ENCODE results near the gene CACNA1G.

The CACNA1G gene

GRCh38 chr17:50532452-50533024 is 28.0 kb upstream of the CACNA1G start, which contains the start of gene EPN3:
Gene EPN3 (plus strand): TSS chr17:50532735. CDS start chr17:50536557, 3,822 bp downstream.
- DNase-seq (ENCODE audit: low read depth in 2 of 2) = no peak
- H3K4me3 ChIP-seq (replicated peaks in 1 of 2; ENCODE audit: low read depth in 2 of 2, low read length in 2 of 2) = no peak within 1 kb of the TSS
- no peak for TF ChIP-seq CTCF (IDR thresholded peaks at IDR 0.05; ENCODE audit: low read depth, low read length)

GRCh38 chr17:50533185-50533584 is 27.3 kb upstream of the CACNA1G start:
- TF ChIP-seq CTCF (IDR thresholded peaks at IDR 0.05; ENCODE audit: low read depth, low read length) = no peak
- DNase-seq (ENCODE audit: low read depth in 2 of 2) = no peak
- no peak overlapping the region for H3K4me3 ChIP-seq (replicated peaks in 1 of 2; ENCODE audit: low read depth in 2 of 2, low read length in 2 of 2)

GRCh38 chr17:50533720-50534148 is 26.8 kb upstream of the CACNA1G start:
- TF ChIP-seq CTCF (IDR thresholded peaks at IDR 0.05; ENCODE audit: low read depth, low read length) = no peak
- DNase-seq (ENCODE audit: low read depth in 2 of 2) = peak in 1 of 2 donors; percentile 74
- H3K4me3 ChIP-seq (replicated peaks in 1 of 2; ENCODE audit: low read depth in 2 of 2, low read length in 2 of 2) = no peak overlapping the region

- H3K4me3 ChIP-seq (replicated peaks in 1 of 2; ENCODE audit: low read depth in 2 of 2, low read length in 2 of 2) = no peak overlapping the region
- TF ChIP-seq CTCF (IDR thresholded peaks at IDR 0.05; ENCODE audit: low read depth, low read length) = peak; percentile 29
- DNase-seq (ENCODE audit: low read depth in 2 of 2) = no peak
These were observed 26.1 kb upstream of the CACNA1G start for GRCh38 chr17:50534222-50534978.

GRCh38 chr17:50534979-50535326 is 25.6 kb upstream of the CACNA1G start:
- no peak overlapping the region for H3K4me3 ChIP-seq (replicated peaks in 1 of 2; ENCODE audit: low read depth in 2 of 2, low read length in 2 of 2)
- no peak for TF ChIP-seq CTCF (IDR thresholded peaks at IDR 0.05; ENCODE audit: low read depth, low read length)
- DNase-seq (ENCODE audit: low read depth in 2 of 2) = no peak

- H3K4me3 ChIP-seq (replicated peaks in 1 of 2; ENCODE audit: low read depth in 2 of 2, low read length in 2 of 2) = no peak overlapping the region
- no peak for DNase-seq (ENCODE audit: low read depth in 2 of 2)
- TF ChIP-seq CTCF (IDR thresholded peaks at IDR 0.05; ENCODE audit: low read depth, low read length) = no peak
These were observed 25.1 kb upstream of the CACNA1G start for GRCh38 chr17:50535407-50535806.
